HG03045 (cell line): ENCODE measurements around the gene PLD1.

ENCODE experiments used
- ATAC-seq: cut with Tn5 transposase; IDR thresholded peaks from one replicate; pipeline ENCODE4 v1.9.1; 2021; ENCODE audit warnings: mild to moderate bottlenecking, moderate library complexity; ENCODE audit not compliant: unreplicated experiment

Gene PLD1

GRCh38 chr3:171837698-171838097 lies 27.4 kb upstream of the PLD1 start:
- ATAC-seq, result no peak

GRCh38 chr3:171836855-171837254 lies 26.6 kb upstream of the PLD1 start:
- ATAC-seq, result no peak

GRCh38 chr3:171835613-171836012 lies 25.3 kb upstream of the PLD1 start:
- no peak for ATAC-seq

GRCh38 chr3:171835116-171835515 lies 24.8 kb upstream of the PLD1 start:
- no peak for ATAC-seq

DNA sequence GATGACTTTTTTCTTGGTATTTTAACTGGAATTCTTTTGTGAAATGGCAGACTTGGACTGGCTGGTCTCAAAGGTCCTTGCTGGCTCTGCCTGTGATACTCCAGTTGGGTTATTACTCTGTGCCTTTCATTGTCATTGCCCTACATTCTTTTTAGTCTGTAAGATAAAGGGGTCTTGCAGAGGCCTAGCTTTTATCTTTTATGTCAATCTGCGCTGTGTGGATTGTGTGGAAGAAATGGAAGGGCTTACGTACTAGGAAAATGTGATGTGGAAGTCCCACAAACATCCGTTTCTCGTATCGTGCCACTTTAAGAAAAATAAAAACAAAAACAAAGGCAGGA lies 24.1 kb upstream of the PLD1 start:
- ATAC-seq, result no peak

- ATAC-seq, result no peak
Observed at GRCh38 chr3:171833789-171834460, 23.6 kb upstream of the PLD1 start.

DNA sequence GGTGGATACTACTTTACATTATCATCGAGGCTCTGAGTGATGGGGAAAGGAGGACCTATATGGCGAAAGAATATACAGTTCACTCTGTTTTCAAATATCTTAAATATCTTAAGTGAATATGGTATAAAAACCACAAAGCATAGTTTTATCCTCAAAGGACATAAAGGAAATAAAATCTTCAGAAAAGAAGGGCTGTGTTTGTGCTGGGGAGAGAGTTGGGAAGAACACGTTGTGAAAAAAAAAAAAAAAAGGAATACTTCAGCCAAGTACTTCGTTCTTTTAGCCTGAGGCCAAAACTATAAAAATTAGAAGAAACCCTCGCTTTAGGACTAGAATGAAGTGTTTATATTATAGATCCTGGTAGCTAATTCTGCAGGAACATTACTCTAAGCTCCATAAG lies 22.7 kb upstream of the PLD1 start:
- no peak for ATAC-seq

- ATAC-seq, result no peak
Observed at GRCh38 chr3:171831936-171832335, 21.7 kb upstream of the PLD1 start.

DNA sequence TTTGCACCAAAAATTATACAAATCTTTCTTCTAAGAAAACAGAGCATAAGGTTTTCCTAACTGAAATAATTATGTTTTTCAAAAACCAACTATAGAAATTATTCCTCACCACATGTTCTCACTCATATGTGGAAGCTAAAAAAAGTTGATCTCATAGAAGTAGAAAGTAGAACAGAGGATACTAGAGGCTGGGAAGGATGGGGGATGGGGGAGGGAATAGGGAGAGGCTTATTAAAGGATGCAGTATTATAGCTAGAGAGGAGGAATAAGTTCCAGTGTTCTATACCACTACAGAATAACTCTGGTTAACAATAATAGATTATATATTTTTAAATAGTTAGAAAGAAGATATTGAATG lies 20.2 kb upstream of the PLD1 start:
- no peak for ATAC-seq

- ATAC-seq, result no peak
Observed at GRCh38 chr3:171829841-171830517, 19.7 kb upstream of the PLD1 start.

GRCh38 chr3:171828902-171829770 lies 18.9 kb upstream of the PLD1 start:
- no peak for ATAC-seq

GRCh38 chr3:171827836-171828458 lies 17.7 kb upstream of the PLD1 start:
- ATAC-seq, result no peak

GRCh38 chr3:171827385-171827784 lies 17.1 kb upstream of the PLD1 start:
- no peak for ATAC-seq

GRCh38 chr3:171825222-171825828 lies 15.0 kb upstream of the PLD1 start:
- ATAC-seq, result no peak

DNA sequence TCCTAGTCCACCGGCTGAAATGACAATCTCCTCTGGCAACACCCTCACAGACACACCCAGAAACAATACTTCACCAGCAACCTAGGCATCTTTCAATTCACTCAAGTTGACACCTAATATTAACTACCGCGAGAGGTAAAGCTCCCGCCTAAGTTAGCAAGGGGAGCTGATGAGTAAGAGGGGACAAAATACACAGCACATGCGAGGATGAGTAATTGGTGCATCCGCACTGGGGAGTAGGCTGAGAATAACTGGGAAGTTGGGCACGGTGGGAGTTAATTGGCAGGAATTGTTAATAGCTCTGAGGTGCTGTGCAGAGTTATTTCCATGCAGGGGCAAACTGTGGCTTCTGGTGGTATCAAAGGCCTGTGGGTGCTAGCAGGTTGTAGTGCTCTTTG lies 14.5 kb upstream of the PLD1 start:
- no peak for ATAC-seq

DNA sequence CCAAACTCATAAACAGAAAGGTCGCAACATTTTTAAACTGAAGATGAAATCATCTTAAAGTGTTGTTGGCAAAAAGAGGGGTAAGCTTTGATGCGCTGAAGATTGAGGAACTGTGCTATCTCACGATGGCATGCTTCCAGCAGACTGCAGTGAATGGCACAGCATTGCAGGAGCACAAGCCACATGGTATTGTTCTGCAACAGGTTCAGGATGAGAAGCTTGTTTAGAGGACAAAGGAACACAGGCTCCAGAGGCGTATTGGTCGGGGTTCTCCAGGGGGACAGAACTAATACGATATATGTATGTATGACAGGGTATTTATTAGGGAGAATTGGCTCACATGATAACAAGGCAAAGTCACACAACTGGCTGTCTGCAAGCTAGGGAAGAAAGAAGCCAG lies 13.8 kb upstream of the PLD1 start:
- ATAC-seq, result no peak

GRCh38 chr3:171822431-171823106 lies 12.3 kb upstream of the PLD1 start:
- ATAC-seq, result no peak

GRCh38 chr3:171821778-171822358 lies 11.6 kb upstream of the PLD1 start:
- ATAC-seq, result no peak

GRCh38 chr3:171821044-171821443 lies 10.8 kb upstream of the PLD1 start:
- no peak for ATAC-seq

DNA sequence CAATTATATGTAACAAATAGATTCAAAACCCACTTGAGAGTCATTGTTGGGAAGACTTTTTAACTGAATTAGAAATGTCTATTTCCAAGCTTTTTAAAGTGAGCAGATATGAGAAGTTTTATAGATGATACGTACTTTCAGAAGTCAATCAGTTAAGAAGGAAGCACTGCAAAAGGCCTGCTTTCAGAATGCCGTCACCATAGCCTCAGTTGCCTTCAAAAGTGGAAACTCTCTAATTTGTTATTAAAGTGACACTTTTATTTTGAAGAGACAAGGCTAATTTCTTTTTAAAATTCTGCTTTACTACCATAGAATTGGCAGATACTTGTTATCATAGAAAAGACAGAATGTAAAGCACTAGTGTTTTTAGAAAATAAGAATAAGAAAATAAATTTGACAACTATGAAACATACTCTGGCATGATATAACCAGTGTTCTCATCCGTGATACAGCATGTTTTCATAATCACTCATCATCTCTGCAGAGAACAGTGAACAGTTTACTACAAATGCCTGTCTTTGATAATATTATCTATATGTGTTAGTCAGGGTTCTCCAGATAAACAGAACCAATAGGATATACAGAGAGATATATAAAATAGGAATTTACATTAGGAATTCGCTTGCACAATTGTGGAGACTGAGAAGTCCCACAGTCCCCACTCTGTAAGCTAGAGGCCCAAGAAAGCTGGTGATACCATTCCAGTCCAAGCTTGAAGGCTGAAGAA lies 7.0 kb upstream of the PLD1 start:
- no peak for ATAC-seq
